Ovary (tissue), 9 donors: ENCODE results near the gene IGSF9. TPM values are rescaled to one million over a fixed set of nuclear protein-coding genes. Genes with fewer than 3 reads are reported as not detected.
"Not testable (repeated sequence)": the region's sequence is repeated elsewhere in the genome, so short reads cannot be mapped to it uniquely, and the experiment has no call there.

ENCODE experiments used
- DNase-seq, 5 donors: peaks; one replicate each; pipeline ENCODE4 v3.0.0-alpha.2; 2019 to 2020
- H3K27ac ChIP-seq, 2 donors: fragments of 200-600 bp; one replicate each; pipeline versions ENCODE4 v1.5.1 to v1.8.0; 2019 to 2022
- H3K27me3 ChIP-seq: fragments of 200-600 bp; one replicate; pipeline ENCODE4 v1.8.0; 2022
- H3K36me3 ChIP-seq: fragments of 200-600 bp; sonication (generic); one replicate; pipeline ENCODE4 v1.5.1; 2019
- H3K4me1 ChIP-seq: one replicate; pipeline ENCODE4 v1.8.1; 2013; ENCODE audit warnings: mild to moderate bottlenecking, moderate library complexity; ENCODE audit not compliant: insufficient read depth
- H3K4me3 ChIP-seq: fragments of 200-600 bp; sonication (generic); one replicate; pipeline ENCODE4 v1.5.1; 2017
- H3K9me3 ChIP-seq, 2 donors: fragments of 200-600 bp in 1 of 2; sonication (generic) in 1 of 2; one replicate each; pipeline versions ENCODE4 v1.5.1 to v1.8.1; 2013 to 2019; ENCODE audit warnings: mild to moderate bottlenecking in 1 of 2, moderate library complexity in 1 of 2
- CTCF ChIP-seq, 3 donors: fragments of 450-650 bp in 2 of 3; fragments of 200-600 bp in 1 of 3; IDR thresholded peaks; one replicate each; pipeline versions ENCODE4 v1.5.1 to v1.8.0; 2016 to 2022; ENCODE audit warnings: antibody characterized with exemption in 3 of 3, mild to moderate bottlenecking in 1 of 3
- EP300 ChIP-seq: sonication (generic); formaldehyde crosslinking; IDR thresholded peaks from one replicate; pipeline ENCODE4 v1.6.1; 2017; ENCODE audit warnings: antibody characterized with exemption
- POLR2A ChIP-seq: fragments of 450-650 bp; IDR thresholded peaks from one replicate; pipeline ENCODE4 v1.6.1; 2017; ENCODE audit warnings: antibody characterized with exemption, mild to moderate bottlenecking, moderate library complexity
- WGBS, 3 donors: extraction: QIAGEN DNeasy Blood & Tissue Kit in 1 of 3; methylation state at CpG; one replicate each; pipeline versions ENCODE4 v1.1.5 to v1.1.7; 2013 to 2017; 5-methylcytosine and 5-hydroxymethylcytosine counted together
- intact Hi-C, 4 donors: fragments of 100-400 bp; cut with DNase I; formaldehyde crosslinking; loops; one replicate each; pipeline versions ENCODE4 v1.11.0 to v1.15.1; 2022 to 2023
- polyA plus RNA-seq, 2 donors: library from polyadenylated mRNA; stranded (reverse); fragments of 200-250 nt in 1 of 2; fragments of 350-450 nt in 1 of 2; fragmentation: Illumina TruSeq in 1 of 2; extraction: RNeasy Lipid Tissue Mini Kit (QIAGEN cat#74804) in 1 of 2; gene quantifications; one replicate each; pipeline ENCODE4 v1.2.3, GENCODE V29; 2013 to 2014
- total RNA-seq, 7 donors: library from RNA; depleted of rRNA in 2 of 7; stranded (reverse); fragments of >200 nt in 2 of 7; fragmentation: NEBNext Ultra II Directional in 3 of 7; extraction: Animal tissue kit (Norgen Biotek cat#: 25700) in 3 of 7; gene quantifications; one replicate each; pipeline versions ENCODE4 v1.1.0 to v1.2.4, GENCODE V29; 2016 to 2023
- donor health status: DM: no; HTN: no; CAD: no; lungs with moderate emphysema.
- donor health status: DM: no; HTN: no; CAD: no.
- donor health status: Bipolar disorder and iron deficiency.
- donor health status: DM: yes; HTN: yes; CAD: no.
- donor health status: DM: no; HTN: no; CAD: no.
- donor health status: DM: yes; HTN: yes; CAD: no.

Gene IGSF9
- total and polyA plus RNA-seq, 9 donors: 0.10 to 14.0 (median 1.3) TPM

- no peaks in the 10 kb centered on the region for H3K27me3 ChIP-seq
- no peaks in the 10 kb centered on the region for H3K36me3 ChIP-seq
- no peak overlapping the region for H3K27ac ChIP-seq
- H3K4me3 ChIP-seq: no peak overlapping the region
- no peak for DNase-seq
- intact Hi-C loops: no loop called here
- H3K9me3 ChIP-seq: no peaks in the 10 kb centered on the region
- peaks cover 4% of the 10 kb centered on the region for H3K4me1 ChIP-seq
- TF ChIP-seq CTCF (IDR thresholded peaks at IDR 0.05) (no peak), EP300 (no peak), POLR2A (no peak)
- WGBS, 3 donors: 80 to 82% (median 80%) methylated on average over 5 of the region's 5 CpGs
These were observed 31.8 kb downstream of the IGSF9 start for GRCh38 chr1:159913451-159914192.

DNA sequence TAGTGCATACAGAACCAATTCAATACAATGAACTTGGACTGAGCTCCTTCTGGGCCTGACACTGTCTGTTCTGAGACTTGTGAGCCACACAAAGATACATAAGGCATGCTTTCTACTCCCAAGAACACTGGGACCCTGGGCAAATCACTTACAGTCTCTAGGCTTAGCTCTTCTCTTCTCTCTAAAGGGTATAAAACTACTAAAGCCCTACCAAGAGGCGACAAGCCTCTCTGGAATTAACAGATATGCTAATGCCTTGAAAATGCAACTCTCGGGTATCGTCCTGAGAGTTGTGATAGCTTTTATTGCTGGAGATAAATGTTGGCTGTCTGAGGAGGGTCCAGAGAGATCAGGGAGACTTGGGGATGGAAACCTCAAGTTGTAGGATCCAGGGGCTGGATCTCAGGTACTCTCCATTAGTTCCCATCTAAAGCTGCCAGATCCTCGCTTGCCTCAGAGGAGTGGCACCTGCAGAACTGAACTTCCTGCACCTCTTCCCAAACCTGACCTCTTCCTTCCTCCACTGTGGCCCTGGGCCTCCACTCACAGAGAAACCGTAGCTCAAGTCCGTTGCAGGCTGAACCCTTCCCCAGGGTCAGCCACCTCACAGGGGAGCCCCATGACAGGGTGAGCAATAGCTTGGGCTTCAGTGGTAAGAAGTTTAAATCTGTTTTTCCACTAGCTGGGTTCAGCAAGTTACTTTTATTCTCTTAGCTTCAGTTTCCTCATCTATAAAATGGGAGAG, 33.9 kb downstream of the IGSF9 start:
- H3K4me3 ChIP-seq: no peak overlapping the region
- H3K36me3 ChIP-seq: no peaks in the 10 kb centered on the region
- WGBS, 3 donors: 80 to 93% (median 85%) methylated on average over 6 of the region's 6 CpGs
- H3K27ac ChIP-seq: no peak overlapping the region
- H3K4me1 ChIP-seq: peaks cover 4% of the 10 kb centered on the region
- intact Hi-C loops: no loop called here
- no peak for DNase-seq
- no peaks in the 10 kb centered on the region for H3K9me3 ChIP-seq
- H3K27me3 ChIP-seq: no peaks in the 10 kb centered on the region
- no peak for TF ChIP-seq EP300
- no peak for TF ChIP-seq POLR2A
- TF ChIP-seq CTCF (IDR thresholded peaks at IDR 0.05): no peak

DNA sequence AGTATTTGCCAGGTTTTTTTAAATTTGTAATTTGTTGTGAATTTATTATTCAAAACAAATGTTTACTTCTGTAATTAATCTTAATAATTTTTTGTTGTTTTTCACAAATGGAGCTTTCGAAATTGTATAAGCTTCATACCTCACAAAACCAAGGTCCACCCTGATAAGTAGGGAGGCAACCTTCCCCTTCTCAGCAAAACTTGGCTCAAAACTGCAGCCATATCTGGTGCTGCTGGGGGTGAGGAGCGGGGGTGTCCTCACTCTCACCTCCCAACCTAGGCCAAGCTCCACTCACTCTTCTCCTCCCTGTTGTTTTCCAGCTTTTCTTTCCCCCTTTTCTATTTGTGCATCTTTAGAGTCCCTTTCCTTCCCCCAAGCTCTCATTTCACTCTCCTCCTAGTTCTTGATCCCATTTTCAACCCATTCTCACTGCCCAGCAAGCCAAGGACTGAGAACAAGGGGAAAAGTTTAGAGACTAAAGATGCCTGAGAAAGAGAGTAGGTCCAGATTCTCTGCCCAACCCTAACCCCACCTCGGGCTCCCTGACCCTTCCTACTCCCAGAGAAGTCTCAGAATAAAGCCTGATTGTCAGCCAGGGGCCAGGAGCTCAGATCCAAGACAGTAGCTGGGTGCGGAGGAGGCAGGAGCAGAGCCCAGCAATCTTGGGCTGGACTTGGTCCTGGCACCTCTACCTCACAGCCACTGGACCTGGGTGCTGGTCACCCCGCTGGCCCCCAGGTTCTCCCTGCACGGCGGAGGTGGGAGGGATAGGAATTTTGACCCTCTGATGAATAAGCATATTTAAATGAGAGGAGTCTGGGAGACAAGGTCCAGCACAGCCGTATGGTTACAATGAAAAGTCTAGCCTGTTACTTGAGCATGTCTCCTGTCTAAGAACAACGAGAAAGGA, 37.1 kb downstream of the IGSF9 start:
- intact Hi-C loops: no loop called here
- 70 to 71% (median 71%) methylated on average over 9 of the region's 9 CpGs for WGBS, 3 donors
- TF ChIP-seq CTCF (IDR thresholded peaks at IDR 0.05): no peak
- no peak for TF ChIP-seq EP300
- TF ChIP-seq POLR2A: no peak
- no peaks in the 10 kb centered on the region for H3K9me3 ChIP-seq
- no peaks in the 10 kb centered on the region for H3K36me3 ChIP-seq
- peaks cover 2% of the 10 kb centered on the region for H3K4me1 ChIP-seq
- no peak overlapping the region for H3K27ac ChIP-seq
- no peak overlapping the region for H3K4me3 ChIP-seq
- H3K27me3 ChIP-seq: no peaks in the 10 kb centered on the region
- DNase-seq: no peak

DNA sequence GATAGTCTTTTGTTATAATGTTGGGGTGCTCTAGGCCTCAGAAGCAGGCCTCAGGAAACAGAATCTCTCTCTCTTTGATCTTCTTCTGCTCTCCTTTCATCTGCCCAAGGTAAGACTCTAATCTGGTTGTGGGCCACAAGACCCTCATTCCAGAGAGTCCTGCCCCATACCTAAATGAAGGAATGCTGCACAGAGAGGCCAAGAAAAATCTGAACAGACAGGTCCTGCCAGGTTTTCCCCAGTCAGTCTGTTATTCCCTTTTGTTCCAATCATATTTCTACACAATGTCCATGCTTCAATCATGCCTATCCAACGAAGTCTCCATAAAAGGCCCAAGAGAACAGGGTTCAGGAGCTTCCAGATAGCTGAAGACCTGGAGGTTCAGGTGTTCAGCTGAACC, 38.5 kb downstream of the IGSF9 start:
- TF ChIP-seq POLR2A (no peak), CTCF (IDR thresholded peaks at IDR 0.05) (no peak), EP300 (no peak)
- Histone ChIP-seq H3K9me3 (no peaks in the 10 kb centered on the region), H3K4me3 (no peak overlapping the region), H3K36me3 (no peaks in the 10 kb centered on the region), H3K27me3 (no peaks in the 10 kb centered on the region), H3K27ac (no peak overlapping the region), H3K4me1 (peaks cover 2% of the 10 kb centered on the region)
- DNase-seq: no peak
- WGBS, 3 donors: 65 to 86% (median 81%) methylated on average over 1 of the region's 1 CpG
- intact Hi-C loops: no loop called here

DNA sequence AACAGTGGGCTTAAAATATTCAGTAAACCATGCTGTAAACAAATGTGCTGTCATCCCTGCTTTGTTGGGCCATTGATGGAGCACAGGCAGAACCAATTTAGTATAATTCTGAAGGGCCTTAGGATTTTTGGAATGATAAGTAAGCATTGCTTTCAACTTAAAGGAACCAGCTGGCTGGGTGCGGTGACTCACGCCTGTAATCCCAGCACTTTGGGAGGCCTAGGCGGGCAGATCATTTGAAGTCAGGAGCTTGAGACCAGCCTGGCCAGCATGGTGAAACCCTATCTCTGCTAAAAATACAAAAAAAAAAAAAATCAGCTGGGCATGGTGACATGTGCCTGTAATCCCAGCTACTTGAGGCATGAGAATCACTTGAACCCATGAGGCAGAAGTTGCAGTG, 41.4 kb downstream of the IGSF9 start:
- H3K36me3 ChIP-seq, H3K4me3 ChIP-seq, H3K27ac ChIP-seq, H3K27me3 ChIP-seq, H3K9me3 ChIP-seq, intact Hi-C loops, DNase-seq, H3K4me1 ChIP-seq: not testable (repeated sequence)
- 63 to 67% (median 67%) methylated on average over 3 of the region's 3 CpGs for WGBS, 3 donors
